Adipocyte (in vitro differentiated cells): Measurements from ENCODE around the gene ANKRD13A.
"Not testable (repeated sequence)": the region's sequence is repeated elsewhere in the genome, so short reads cannot be mapped to it uniquely, and the experiment has no call there.

Experiments used
- DNase-seq: peaks from one replicate; pipeline ENCODE4 v3.0.0-alpha.2; 2015; ENCODE audit warnings: low read depth
- H3K27me3 ChIP-seq: replicated peaks from 2 replicates; pipeline ENCODE4 v1.7.0; 2013; ENCODE audit warnings: mild to moderate bottlenecking, low read length, moderate library complexity; ENCODE audit not compliant: control insufficient read depth, insufficient read depth
- H3K36me3 ChIP-seq: 2 replicates; pipeline ENCODE4 v1.7.0; 2013; ENCODE audit warnings: low read length, mild to moderate bottlenecking, moderate library complexity; ENCODE audit not compliant: control insufficient read depth, insufficient read depth, severe bottlenecking
- H3K4me1 ChIP-seq: 2 replicates; pipeline ENCODE4 v1.7.0; 2013; ENCODE audit warnings: mild to moderate bottlenecking, low read length, moderate library complexity; ENCODE audit not compliant: control insufficient read depth, insufficient read depth
- H3K4me3 ChIP-seq: 2 replicates; pipeline ENCODE4 v1.7.0; 2013; ENCODE audit warnings: mild to moderate bottlenecking, low read length, moderate library complexity
- H3K9ac ChIP-seq: 2 replicates; pipeline ENCODE4 v1.7.0; 2013; ENCODE audit warnings: mild to moderate bottlenecking, low read length, moderate library complexity
- H3K9me3 ChIP-seq: 2 replicates; pipeline ENCODE4 v1.7.0; 2013; ENCODE audit warnings: mild to moderate bottlenecking, low read length, moderate library complexity; ENCODE audit not compliant: control insufficient read depth

ANKRD13A gene

DNA sequence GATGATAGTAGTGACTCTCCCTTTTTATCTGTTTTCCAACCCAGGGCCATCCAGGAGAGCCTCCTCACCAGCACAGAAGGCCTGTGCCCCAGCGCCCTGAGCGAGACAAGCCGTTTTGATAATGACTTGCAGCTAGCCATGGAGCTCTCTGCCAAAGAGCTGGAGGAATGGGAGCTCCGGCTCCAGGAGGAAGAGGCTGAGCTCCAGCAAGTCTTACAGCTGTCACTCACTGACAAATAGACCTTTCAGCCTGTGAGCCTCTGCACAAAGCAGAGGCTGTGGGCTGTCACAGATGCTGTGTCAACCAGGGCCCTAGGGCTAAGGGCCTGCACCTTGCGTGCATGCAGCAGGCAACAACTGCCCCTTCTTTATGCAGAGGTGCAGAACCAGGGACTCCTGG lies 38.1 kb downstream of the ANKRD13A start:
- H3K4me1 ChIP-seq: peaks cover 21% of the 10 kb centered on the region
- H3K4me3 ChIP-seq: no peak overlapping the region
- no peak overlapping the region for H3K9ac ChIP-seq
- DNase-seq: no peak
- no peaks in the 10 kb centered on the region for H3K27me3 ChIP-seq
- peaks cover 59% of the 10 kb centered on the region for H3K36me3 ChIP-seq
- H3K9me3 ChIP-seq: no peaks in the 10 kb centered on the region

DNA sequence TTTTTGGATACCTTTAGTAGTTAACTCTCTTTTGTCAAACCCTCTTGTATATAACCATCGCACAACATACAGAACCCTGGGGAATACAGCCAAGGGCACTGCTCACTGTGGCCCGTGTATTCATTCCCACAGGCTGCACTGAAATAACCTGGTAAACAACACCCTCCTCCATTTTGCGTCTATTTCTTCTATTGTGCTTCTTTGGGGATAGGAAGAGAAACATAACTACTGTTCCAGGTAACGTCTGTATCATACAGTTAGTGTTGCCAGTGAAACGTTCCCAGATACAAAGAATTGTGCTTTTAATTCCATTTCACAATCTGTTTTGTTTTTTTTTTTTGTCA lies 39.5 kb downstream of the ANKRD13A start:
- no peak for DNase-seq
- Histone ChIP-seq H3K27me3 (no peaks in the 10 kb centered on the region), H3K36me3 (peaks cover 52% of the 10 kb centered on the region), H3K4me3 (peak overlapping the region; percentile 4), H3K9ac (peak overlapping the region; percentile 58), H3K9me3 (no peaks in the 10 kb centered on the region), H3K4me1 (peaks cover 33% of the 10 kb centered on the region)

DNA sequence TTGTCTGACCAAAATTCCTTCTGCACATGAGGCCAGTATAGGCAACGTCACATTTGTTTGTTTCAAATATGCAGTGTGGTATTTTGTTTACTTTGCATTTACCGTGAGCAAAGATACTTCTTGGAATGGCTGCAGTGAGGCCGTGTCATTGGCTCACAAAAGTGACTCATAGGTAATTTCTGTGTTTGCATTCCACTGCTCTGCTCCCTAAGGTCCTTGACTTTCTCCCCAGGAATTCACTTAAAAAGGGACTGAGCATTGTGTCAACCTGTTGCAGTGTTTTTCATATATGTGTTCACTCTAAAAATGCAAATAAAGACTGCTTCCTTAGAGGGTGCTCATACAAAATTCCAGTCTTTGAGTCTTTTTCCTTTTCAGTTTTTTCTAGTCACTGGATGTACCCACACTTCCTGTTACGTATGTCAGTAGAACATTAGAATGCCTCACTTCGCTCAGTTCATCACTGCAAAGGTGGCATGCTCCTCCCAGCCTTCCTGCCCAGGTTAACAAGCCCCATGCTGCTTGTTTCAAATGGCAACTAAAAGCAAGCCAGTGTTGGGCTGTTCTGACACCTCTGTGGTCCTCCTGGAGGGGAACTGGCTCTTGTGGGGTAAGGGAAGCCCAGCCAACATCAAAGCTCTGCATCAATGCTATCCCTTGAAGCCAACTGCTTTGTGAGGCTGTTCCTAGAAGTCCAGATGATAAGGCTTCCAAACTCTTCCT lies 40.0 kb downstream of the ANKRD13A start:
- peak overlapping the region; percentile 4 for H3K4me3 ChIP-seq
- no peaks in the 10 kb centered on the region for H3K27me3 ChIP-seq
- H3K36me3 ChIP-seq: peaks cover 47% of the 10 kb centered on the region
- H3K9ac ChIP-seq: peak overlapping the region; percentile 3
- H3K9me3 ChIP-seq: no peaks in the 10 kb centered on the region
- DNase-seq: peak; percentile 89
- H3K4me1 ChIP-seq: peaks cover 33% of the 10 kb centered on the region

DNA sequence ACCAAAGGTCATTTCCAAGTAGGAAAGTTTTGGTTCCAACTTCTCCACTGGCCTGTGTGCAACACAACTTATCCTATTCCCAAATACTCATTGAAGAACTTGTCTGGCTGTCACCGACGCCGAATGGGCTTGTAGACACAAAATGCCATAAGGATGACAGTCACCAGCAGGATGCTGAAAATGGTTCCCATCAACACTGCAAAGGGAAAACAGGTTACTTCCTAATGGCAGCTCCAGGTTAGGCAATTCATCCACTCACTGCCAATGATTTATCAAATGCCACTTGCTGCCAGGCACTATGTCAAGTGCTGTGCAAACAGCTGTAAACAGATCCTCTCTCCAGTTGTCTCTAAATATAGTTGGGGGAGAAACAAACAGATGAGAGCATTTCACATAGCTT lies 43.0 kb downstream of the ANKRD13A start:
- Histone ChIP-seq H3K9ac (peak overlapping the region; percentile 59), H3K27me3 (no peaks in the 10 kb centered on the region), H3K9me3 (no peaks in the 10 kb centered on the region), H3K4me1 (peaks cover 44% of the 10 kb centered on the region), H3K36me3 (peaks cover 27% of the 10 kb centered on the region), H3K4me3 (no peak overlapping the region)
- no peak for DNase-seq

DNA sequence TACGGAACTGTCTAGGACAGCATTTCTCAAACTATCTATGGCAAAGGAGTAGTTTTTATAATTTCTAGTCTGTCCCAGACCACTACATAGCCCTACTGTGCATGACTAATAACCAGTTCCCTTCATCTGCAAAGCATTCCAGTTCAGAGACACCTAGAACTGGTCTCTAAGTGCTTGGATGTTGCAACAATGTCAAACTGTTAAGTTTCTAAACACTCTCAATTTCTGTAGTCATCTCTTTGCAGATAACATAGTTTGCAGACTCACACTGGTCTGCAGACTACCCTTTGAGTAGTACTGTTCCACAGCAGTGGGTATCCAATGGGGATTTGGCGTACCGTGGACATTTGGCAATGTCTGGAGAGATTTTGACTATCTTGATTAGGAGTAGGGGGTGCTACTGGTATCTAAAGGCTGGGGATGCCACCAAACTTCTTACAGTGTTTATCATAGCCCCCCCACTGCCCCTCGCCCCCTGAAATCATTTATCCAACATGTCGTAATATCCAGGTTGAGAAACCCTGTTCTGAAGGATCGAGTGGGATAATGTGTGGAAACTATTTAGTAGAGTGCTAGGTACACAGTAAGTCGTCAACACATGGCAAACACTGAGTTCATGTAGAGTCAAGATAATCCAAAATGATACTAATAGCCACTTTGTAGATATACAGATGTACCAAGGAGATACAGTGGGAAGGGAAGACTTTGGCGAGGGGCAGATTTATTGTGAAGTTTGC lies 47.4 kb downstream of the ANKRD13A start:
- H3K9ac ChIP-seq: peak overlapping the region; percentile 86
- peak overlapping the region; percentile 91 for H3K4me3 ChIP-seq
- H3K36me3 ChIP-seq: peaks cover 8% of the 10 kb centered on the region
- H3K27me3 ChIP-seq: no peaks in the 10 kb centered on the region
- no peak for DNase-seq
- no peaks in the 10 kb centered on the region for H3K9me3 ChIP-seq
- H3K4me1 ChIP-seq: peaks cover 39% of the 10 kb centered on the region

DNA sequence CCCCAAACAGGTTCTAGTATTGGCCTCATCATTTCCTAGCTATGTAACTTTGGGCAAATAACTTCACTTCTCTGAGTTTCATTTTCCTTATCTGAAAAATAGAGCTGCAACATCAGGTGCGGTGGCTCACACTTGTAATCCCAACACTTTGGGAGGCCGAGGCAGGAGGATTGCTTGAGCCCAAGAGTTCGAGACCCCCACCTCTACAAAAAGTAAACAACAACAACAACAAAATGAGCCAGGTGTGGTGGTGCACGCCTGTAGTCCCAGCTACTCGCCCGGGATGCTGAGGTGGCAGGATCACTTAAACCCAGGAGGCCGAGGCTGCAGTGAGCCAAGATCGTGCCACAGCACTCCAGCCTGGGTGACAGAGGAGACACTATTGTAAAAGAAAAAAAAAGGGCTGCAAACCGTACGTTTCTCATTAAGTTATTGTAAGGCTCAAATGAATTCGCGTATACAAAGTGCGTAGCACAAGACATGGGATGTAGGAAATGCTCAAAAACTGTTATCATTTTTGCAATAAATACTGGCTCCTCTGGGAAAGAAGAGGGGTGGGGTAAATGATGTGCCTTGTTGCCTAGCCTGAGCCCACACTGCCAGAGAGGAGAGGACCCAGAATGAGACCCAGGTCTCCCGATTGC lies 48.2 kb downstream of the ANKRD13A start:
- peaks cover 33% of the 10 kb centered on the region for H3K4me1 ChIP-seq
- no peak for DNase-seq
- H3K4me3 ChIP-seq: peak overlapping the region; percentile 91
- H3K9me3 ChIP-seq: no peaks in the 10 kb centered on the region
- peaks cover under 1% of the 10 kb centered on the region for H3K36me3 ChIP-seq
- no peaks in the 10 kb centered on the region for H3K27me3 ChIP-seq
- peak overlapping the region; percentile 86 for H3K9ac ChIP-seq

DNA sequence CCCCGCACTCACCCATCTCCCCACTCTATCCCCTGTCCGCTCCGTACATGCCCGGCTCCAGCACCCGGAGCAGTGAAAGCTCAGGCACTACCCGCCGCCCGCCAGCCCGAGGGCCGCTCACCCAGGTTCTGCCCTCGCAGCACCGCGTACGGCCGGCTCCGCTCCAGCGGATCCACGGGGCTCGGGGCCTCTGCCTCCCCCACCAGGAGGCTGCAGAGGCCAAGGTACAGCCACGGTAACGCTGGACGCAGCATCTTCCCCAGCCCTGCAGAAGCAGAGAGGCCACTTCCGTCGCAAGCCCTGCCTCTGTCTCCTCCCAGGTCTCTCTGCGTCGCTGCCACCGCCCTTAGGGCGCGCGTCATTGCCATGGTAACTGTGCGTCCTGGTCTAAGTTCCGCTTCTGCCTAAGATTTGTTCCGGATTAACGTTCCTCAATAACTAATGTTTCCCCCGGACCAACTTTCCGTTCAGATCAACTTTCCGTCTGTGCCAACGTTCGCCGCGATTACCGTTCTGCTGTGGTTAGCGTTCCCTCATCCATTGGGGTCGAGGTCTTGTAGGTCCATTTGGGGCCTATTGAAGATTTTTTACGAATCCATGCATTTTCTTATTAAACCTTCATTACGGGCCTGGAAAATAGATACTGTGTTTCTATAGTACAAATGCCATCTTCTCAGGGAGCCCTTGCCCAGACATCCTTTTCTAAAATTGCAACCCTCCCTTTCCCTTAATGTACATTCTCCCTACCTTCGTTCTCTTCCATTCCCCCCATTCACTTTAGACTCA lies 49.2 kb downstream of the ANKRD13A start, which contains the start of gene C12orf76:
Gene C12orf76, minus strand, starts transcription at position 281 of the 786 bp plus-strand sequence. Its CDS starts 27 bp downstream, at position 254.
- peak within 1 kb of the TSS; percentile 91 for H3K4me3 ChIP-seq
- peak; percentile 98 for DNase-seq
- H3K27me3 ChIP-seq: no peaks in the 10 kb centered on the region
- no peaks in the 10 kb centered on the region for H3K36me3 ChIP-seq
- peaks cover 23% of the 10 kb centered on the region for H3K4me1 ChIP-seq
- peak within 1 kb of the TSS; percentile 86 for H3K9ac ChIP-seq
- no peaks in the 10 kb centered on the region for H3K9me3 ChIP-seq

DNA sequence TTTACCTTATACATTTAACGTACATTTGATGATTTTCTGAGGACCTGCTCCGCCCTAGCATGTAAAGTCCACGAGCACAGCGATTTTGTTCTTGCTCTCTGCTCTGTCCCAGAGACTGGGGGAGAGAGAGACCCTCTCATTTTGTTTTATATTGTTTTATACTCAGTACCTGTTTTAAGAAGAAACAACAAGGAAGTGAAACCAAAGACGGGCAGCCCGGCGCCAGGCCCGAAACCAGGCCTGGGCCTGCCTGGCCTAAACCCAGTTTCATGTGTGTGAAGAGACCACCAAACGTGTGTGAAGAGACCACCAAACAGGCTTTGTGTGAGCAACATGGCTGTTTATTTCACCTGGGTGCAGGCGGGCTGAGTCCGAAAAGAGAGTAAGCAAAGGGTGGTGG lies 49.8 kb downstream of the ANKRD13A start:
- peaks cover 22% of the 10 kb centered on the region for H3K4me1 ChIP-seq
- DNase-seq, H3K27me3 ChIP-seq, H3K9me3 ChIP-seq, H3K36me3 ChIP-seq: not testable (repeated sequence)
- H3K9ac ChIP-seq: peak overlapping the region; percentile 86
- H3K4me3 ChIP-seq: peak overlapping the region; percentile 91

DNA sequence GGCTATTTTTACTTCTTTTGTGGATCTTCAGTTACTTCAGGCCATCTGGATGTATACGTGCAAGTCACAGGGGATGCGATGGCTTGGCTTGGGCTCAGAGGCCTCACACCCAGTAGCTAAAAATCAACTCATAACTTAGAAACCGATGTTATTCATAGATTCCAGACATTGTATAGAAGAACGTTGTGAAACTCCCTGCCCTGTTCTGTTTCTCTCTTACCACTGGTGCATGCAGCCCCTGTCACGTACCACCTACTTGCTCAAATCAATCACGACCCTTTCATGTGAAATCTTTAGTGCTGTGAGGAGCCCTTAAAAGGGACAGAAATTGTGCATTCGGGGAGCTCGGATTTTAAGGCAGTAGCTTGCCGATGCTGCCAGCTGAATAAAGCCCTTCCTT lies 50.4 kb downstream of the ANKRD13A start:
- H3K27me3 ChIP-seq, H3K4me3 ChIP-seq, H3K36me3 ChIP-seq, H3K9me3 ChIP-seq, DNase-seq, H3K9ac ChIP-seq: not testable (repeated sequence)
- peaks cover 22% of the 10 kb centered on the region for H3K4me1 ChIP-seq

DNA sequence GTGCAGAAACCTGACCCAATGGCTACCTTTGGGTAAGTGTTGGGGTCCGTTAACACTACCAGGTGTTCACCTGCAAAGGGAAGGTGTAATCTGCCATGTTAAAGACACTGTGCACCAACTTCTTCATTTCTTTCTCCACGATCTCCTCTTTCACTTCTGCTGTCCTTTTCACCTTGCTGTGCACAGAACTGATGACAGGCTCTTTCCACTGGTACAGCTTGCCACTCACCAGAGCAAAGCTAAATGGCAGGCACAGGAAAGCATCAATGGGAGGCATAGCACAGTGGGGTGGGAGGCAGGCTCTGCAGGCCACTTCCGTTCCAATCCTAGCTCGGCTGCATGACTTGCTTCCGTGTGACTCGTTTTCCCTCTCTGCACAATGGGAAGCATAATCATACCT lies 51.7 kb downstream of the ANKRD13A start:
- Histone ChIP-seq H3K9ac (no peak overlapping the region), H3K9me3 (no peaks in the 10 kb centered on the region), H3K4me1 (peaks cover 22% of the 10 kb centered on the region), H3K27me3 (no peaks in the 10 kb centered on the region), H3K4me3 (no peak overlapping the region), H3K36me3 (no peaks in the 10 kb centered on the region)
- DNase-seq: no peak
